Heart right ventricle (tissue), 16 donors: Measurements from ENCODE around the gene RBP5. TPM values are rescaled to one million over a fixed set of nuclear protein-coding genes. Genes with fewer than 3 reads are reported as not detected.

Experiments
- ATAC-seq, 8 donors: fragments of 200-7000 bp; cut with Tn5 transposase; one replicate each; pipeline ENCODE4 v1.9.1; 2020; ENCODE audit warnings: mild to moderate bottlenecking in 8 of 8, moderate library complexity in 8 of 8, moderate number of reproducible peaks in 1 of 8
- DNase-seq, 2 donors: peaks; one replicate each; pipeline ENCODE4 v3.0.0-alpha.2; 2020
- H3K27ac ChIP-seq, 10 donors: fragments of 200-600 bp; sonication (generic) in 2 of 10; one replicate each; pipeline versions ENCODE4 v1.5.0 to v1.8.0; 2020 to 2022; ENCODE audit warnings: mild to moderate bottlenecking in 3 of 10
- H3K27me3 ChIP-seq, 7 donors: fragments of 200-600 bp; one replicate each; pipeline ENCODE4 v1.8.0; 2021 to 2022; ENCODE audit warnings: mild to moderate bottlenecking in 2 of 7
- H3K36me3 ChIP-seq, 9 donors: fragments of 200-600 bp; sonication (generic) in 1 of 9; one replicate each; pipeline versions ENCODE4 v1.5.0 to v1.8.0; 2020 to 2022; ENCODE audit warnings: mild to moderate bottlenecking in 2 of 9
- H3K4me1 ChIP-seq, 9 donors: fragments of 200-600 bp; sonication (generic) in 1 of 9; one replicate each; pipeline versions ENCODE4 v1.5.0 to v1.8.0; 2020 to 2022; ENCODE audit warnings: mild to moderate bottlenecking in 4 of 9
- H3K4me3 ChIP-seq, 10 donors: fragments of 200-600 bp; sonication (generic) in 2 of 10; one replicate each; pipeline versions ENCODE4 v1.5.0 to v1.8.0; 2020 to 2022; ENCODE audit warnings: mild to moderate bottlenecking in 7 of 10, moderate library complexity in 2 of 10
- H3K9me3 ChIP-seq, 11 donors: fragments of 200-600 bp in 10 of 11; sonication (generic) in 2 of 11; one replicate each; pipeline versions ENCODE4 v1.5.0 to v1.8.0; 2013 to 2022; ENCODE audit warnings: mild to moderate bottlenecking in 2 of 11, control low read depth in 1 of 11, moderate library complexity in 1 of 11
- WGBS, 2 donors: extraction: QIAGEN DNeasy Blood & Tissue Kit; methylation state at CpG; one replicate each; pipeline ENCODE4 v1.1.7; 2013; ENCODE audit warnings: inconsistent platforms in 1 of 2; 5-methylcytosine and 5-hydroxymethylcytosine counted together
- intact Hi-C, 10 donors: fragments of 100-400 bp; cut with DNase I; formaldehyde crosslinking; loops; one replicate each; pipeline versions ENCODE4 v1.11.1 to v1.14.2; 2022
- polyA plus RNA-seq, 2 donors: library from polyadenylated mRNA; stranded (reverse); fragments of 200-250 nt; gene quantifications; one replicate each; pipeline ENCODE4 v1.2.3, GENCODE V29; 2013
- total RNA-seq, 10 donors: library from RNA; stranded (reverse); fragmentation: NEBNext Ultra II Directional in 3 of 10; extraction: Animal tissue kit (Norgen Biotek cat#: 25700) in 3 of 10; gene quantifications; one replicate each; pipeline versions ENCODE4 v1.2.1 to v1.2.4, GENCODE V29; 2021 to 2023
- TF ChIP-seq, protein P1 (sequence below), 9 donors: fragments of 200-600 bp; sonication (generic) in 2 of 9; IDR thresholded peaks; one replicate each; pipeline versions ENCODE4 v1.5.0 to v1.8.0; 2021 to 2022; ENCODE audit warnings: antibody characterized with exemption in 9 of 9, mild to moderate bottlenecking in 5 of 9, moderate library complexity in 1 of 9
- donor health status: Arrhythmogenic right ventricular cardiomyopathy.
- donor health status: ischemic (EF 13 %, LVEDD 7.1; RV severe dilation, severe dysfunction).
- donor health status: healthy with polysubstance abuse.
- donor health status: DM: no; HTN: yes; CAD: no.
- donor health status: DM: no; HTN: no; CAD: no.
- donor health status: ischemic (EF 25% LVEDD 6.9; RV normal size, moderate dysfunction).
- donor health status: ischemic (EF 25% LVEDD 5.7; RV mildly dilated, moderate dysfunction).
- donor health status: healthy.
- donor health status: DM: yes; HTN: yes; CAD: no.
- donor health status: Ischemic cardiomyopathy.
- donor health status: ischemic (EF 35%, LVEDD 5.7; RV mildly dilated, moderate dysfunction).
- donor health status: nonischemic (EF 11% LVEDD 7.7; RV severe dilation, severe dysfunction).
- donor health status: DM: yes; HTN: yes; CAD: no.
- donor health status: PGD.
- donor health status: ischemic (EF 29% LVEDD 5.4; RV normal size, mild dysfunction).
- donor health status: nonischemic (EF 23%, LVEDD 6.1; RV moderate dilation, normal function).

RBP5 gene
- total and polyA plus RNA-seq, 12 donors, result 0.34 to 3.2 (median 0.64) TPM; not detected in 6

DNA sequence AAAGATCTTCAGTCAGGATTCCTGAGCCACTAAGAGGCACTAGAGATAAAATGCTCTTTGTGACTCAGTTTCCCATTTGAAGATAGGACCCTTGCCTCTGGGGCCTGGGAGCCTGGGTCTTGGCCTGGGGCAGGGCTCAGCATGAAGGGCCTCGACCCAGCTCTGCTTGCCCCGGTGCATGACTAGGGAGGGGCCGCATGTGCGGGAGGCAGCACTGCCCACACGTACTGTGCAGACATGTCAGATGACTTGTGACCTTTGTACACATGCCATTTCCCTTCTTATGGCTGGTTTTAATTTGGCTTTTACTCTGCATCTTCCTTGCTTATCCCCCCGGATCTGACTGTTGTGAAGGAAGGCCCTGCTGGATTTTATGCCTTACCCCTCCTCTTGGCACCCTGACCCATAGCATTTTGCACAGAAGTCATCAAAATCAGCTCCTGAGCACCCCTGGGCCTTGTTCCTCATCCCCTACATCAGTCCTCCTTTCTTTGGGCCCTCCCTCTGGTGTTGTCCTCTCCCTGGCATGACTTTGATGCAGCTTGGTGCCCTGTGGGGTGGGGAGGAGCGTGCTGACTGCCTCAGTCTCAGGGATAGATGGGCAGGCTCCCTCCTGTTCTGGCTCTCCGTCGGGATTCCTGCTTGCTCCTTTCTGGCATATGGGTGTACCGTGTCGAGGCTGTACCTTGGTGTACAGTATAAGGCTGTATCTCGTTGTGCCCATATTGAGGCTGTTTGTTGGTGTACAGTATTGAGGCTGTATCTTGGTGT, 5.9 kb upstream of the RBP5 start:
- intact Hi-C loops, result no loop called here
- 86 to 89% methylated on average over 12 of the region's 12 CpGs for WGBS, 2 donors

DNA sequence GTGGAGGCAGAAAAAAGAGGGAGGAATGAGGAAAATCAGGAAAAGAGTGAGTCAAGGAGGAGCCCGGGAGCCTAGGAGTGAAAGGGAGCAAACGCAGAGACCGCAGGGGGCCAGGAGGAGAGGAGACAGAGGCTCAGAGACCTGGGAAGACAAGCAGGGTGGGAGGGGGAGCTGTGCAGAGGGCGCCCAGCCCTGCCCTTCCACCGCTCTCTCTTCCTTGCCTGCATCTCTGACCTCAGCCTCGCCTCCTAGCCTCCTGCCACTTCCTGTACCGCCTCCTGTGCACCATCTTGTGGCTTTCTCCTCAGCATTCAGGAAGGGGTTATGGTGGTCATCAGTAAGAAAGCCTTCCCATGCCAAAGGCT, 2.8 kb upstream of the RBP5 start:
- Histone ChIP-seq H3K4me3 (peak overlapping the region in 4 of 10 donors; percentile 68 to 77 (median 69)), H3K36me3 (peaks cover 0 to 31% (median 0%) of the 10 kb centered on the region in 9 donors), H3K27me3 (peaks cover 0 to 29% (median 0%) of the 10 kb centered on the region in 7 donors), H3K27ac (peak overlapping the region in 2 of 10 donors; percentile 75 to 80), H3K4me1 (peaks cover 5 to 38% (median 25%) of the 10 kb centered on the region in 9 donors), H3K9me3 (no peaks in the 10 kb centered on the region)
- ATAC-seq (no peak), DNase-seq (no peak)
- intact Hi-C loops, result no loop called here
- WGBS, 2 donors, result 56 to 59% methylated on average over 7 of the region's 7 CpGs
- TF ChIP-seq, protein P1, sequence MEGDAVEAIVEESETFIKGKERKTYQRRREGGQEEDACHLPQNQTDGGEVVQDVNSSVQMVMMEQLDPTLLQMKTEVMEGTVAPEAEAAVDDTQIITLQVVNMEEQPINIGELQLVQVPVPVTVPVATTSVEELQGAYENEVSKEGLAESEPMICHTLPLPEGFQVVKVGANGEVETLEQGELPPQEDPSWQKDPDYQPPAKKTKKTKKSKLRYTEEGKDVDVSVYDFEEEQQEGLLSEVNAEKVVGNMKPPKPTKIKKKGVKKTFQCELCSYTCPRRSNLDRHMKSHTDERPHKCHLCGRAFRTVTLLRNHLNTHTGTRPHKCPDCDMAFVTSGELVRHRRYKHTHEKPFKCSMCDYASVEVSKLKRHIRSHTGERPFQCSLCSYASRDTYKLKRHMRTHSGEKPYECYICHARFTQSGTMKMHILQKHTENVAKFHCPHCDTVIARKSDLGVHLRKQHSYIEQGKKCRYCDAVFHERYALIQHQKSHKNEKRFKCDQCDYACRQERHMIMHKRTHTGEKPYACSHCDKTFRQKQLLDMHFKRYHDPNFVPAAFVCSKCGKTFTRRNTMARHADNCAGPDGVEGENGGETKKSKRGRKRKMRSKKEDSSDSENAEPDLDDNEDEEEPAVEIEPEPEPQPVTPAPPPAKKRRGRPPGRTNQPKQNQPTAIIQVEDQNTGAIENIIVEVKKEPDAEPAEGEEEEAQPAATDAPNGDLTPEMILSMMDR (IDR thresholded peaks at IDR 0.05), result no peak

More for the DNA sequence above, 5.9 kb upstream of the RBP5 start:
- Histone ChIP-seq H3K27me3 (peaks cover 0 to 15% (median 0%) of the 10 kb centered on the region in 7 donors), H3K4me1 (peaks cover 0 to 19% (median 13%) of the 10 kb centered on the region in 9 donors), H3K9me3 (no peaks in the 10 kb centered on the region), H3K36me3 (peaks cover 0 to 53% (median 0%) of the 10 kb centered on the region in 9 donors), H3K4me3 (no peak overlapping the region), H3K27ac (no peak overlapping the region)
- TF ChIP-seq, protein P1 (IDR thresholded peaks at IDR 0.05), result no peak
- ATAC-seq (no peak), DNase-seq (no peak)

DNA sequence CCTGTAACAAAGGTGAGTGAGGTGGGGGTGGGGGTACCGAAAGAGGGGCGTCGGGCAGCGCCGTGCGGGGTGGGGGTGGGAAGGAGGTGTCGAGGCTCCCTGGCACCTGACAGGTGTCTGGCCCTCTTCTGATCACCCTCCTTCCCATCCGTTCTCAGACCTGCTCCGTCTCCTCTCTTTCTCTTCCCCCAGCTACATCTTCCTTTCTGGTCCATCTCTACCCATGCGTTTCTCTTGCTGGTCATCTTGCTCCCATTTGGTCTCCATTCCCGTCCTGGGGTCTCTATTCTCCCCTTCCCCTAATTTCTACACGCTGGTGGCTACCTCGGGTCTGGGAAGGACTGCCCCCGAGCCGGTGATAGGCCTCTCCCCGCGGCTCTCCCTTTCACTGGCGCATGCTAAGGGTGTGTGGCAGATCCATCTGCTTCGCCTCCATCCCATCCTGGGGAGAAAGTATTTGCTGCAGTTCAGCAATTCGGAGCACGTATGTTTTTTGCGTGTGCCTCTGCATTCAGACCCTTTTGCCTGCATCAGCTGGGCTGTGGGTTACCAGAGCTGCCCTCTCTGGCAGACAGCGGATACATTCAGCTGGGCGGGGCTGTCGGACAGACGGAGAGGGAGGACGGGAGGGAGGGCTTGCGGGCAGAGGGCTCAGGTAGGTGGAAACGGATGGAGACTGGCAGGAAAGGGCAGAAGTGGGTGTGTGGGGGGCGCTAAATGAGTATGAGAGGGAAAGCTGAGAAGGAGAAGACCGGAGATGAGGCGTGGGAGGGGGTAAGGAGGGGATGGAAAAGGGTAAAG, 2.2 kb upstream of the RBP5 start:
- Histone ChIP-seq H3K4me3 (peak overlapping the region; percentile 52 to 77 (median 66)), H3K9me3 (no peaks in the 10 kb centered on the region), H3K27ac (peak overlapping the region in 8 of 10 donors; percentile 30 to 80 (median 64)), H3K4me1 (peaks cover 5 to 38% (median 25%) of the 10 kb centered on the region in 9 donors), H3K36me3 (peaks cover 0 to 25% (median 0%) of the 10 kb centered on the region in 9 donors), H3K27me3 (peaks cover 0 to 29% (median 0%) of the 10 kb centered on the region in 7 donors)
- TF ChIP-seq, protein P1 (IDR thresholded peaks at IDR 0.05), result no peak
- ATAC-seq (peak; percentile 18 to 61 (median 53)), DNase-seq (peak in 1 of 2 donors; percentile 47)
- intact Hi-C loops, result no loop called here
- WGBS, 2 donors, result 4 to 5% methylated on average over 32 of the region's 32 CpGs
